GM13977 (cell line): ENCODE results near the gene AFAP1L2.

Experiments used
- DNase-seq: peaks from one replicate; pipeline ENCODE4 v3.0.0; 2012; ENCODE audit warnings: low spot score
- in situ Hi-C: fragments of 300-500 bp; cut with MboI; formaldehyde crosslinking; loops from one replicate; pipeline ENCODE4 v1.12.0; 2022; ENCODE audit warnings: low sequenced_read_pairs, low pct_unique_long_range_greater_than_20kb, mixed read lengths, inconsistent platforms; ENCODE audit not compliant: unreplicated experiment
- TF ChIP-seq, protein P1 (sequence below): IDR thresholded peaks from 2 replicates; pipeline ENCODE4 v1.5.1; 2012; ENCODE audit warnings: mild to moderate bottlenecking, control low read depth; ENCODE audit not compliant: insufficient read depth; ENCODE audit errors: extremely low read depth, missing control alignments

Gene AFAP1L2

GRCh38 chr10:114273910-114274309 lies 130.4 kb downstream of the AFAP1L2 start:
- in situ Hi-C loops, result no loop called here
- DNase-seq, result no peak
- TF ChIP-seq, protein P1, sequence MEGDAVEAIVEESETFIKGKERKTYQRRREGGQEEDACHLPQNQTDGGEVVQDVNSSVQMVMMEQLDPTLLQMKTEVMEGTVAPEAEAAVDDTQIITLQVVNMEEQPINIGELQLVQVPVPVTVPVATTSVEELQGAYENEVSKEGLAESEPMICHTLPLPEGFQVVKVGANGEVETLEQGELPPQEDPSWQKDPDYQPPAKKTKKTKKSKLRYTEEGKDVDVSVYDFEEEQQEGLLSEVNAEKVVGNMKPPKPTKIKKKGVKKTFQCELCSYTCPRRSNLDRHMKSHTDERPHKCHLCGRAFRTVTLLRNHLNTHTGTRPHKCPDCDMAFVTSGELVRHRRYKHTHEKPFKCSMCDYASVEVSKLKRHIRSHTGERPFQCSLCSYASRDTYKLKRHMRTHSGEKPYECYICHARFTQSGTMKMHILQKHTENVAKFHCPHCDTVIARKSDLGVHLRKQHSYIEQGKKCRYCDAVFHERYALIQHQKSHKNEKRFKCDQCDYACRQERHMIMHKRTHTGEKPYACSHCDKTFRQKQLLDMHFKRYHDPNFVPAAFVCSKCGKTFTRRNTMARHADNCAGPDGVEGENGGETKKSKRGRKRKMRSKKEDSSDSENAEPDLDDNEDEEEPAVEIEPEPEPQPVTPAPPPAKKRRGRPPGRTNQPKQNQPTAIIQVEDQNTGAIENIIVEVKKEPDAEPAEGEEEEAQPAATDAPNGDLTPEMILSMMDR, result no peak

DNA sequence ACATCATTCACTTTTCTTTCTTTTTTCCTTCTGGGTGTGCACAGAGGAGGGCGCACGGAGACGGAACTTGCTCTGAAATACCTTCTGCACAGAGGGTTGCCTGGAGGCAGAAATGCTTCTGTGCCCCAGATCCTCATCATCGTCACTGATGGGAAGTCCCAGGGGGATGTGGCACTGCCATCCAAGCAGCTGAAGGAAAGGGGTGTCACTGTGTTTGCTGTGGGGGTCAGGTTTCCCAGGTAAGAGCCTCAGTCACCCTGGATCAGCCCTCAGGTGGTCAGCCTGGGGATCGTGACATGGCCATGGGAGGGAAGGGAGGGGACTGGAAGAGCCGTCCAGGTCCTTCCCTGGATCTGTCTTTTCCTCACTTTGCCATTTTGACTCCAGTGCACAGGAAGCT lies 131.6 kb downstream of the AFAP1L2 start:
- in situ Hi-C loops, result no loop called here
- TF ChIP-seq, protein P1, result no peak
- DNase-seq, result no peak

DNA sequence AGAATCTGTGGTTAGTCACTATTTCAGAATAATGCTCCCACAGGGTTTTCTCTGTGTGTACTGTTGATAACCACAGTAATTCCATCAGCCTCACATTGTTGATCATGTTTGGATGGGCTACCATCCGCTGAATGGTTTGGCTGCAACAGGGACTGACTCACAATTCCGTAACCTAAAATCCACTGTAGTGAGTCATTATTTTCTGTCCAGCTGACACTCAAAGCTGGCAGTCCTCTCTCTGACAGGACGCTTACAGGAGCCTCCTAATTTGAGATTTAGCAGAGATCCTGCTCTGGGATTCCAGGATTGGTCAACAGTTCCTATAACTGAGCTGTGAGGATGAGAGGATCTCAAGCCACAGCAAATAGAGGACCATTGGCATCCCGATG lies 132.5 kb downstream of the AFAP1L2 start:
- DNase-seq, result no peak
- in situ Hi-C loops, result no loop called here
- TF ChIP-seq, protein P1, result no peak

- in situ Hi-C loops, result no loop called here
- TF ChIP-seq, protein P1, result no peak
- no peak for DNase-seq
These were observed 133.1 kb downstream of the AFAP1L2 start for GRCh38 chr10:114271075-114271778.

DNA sequence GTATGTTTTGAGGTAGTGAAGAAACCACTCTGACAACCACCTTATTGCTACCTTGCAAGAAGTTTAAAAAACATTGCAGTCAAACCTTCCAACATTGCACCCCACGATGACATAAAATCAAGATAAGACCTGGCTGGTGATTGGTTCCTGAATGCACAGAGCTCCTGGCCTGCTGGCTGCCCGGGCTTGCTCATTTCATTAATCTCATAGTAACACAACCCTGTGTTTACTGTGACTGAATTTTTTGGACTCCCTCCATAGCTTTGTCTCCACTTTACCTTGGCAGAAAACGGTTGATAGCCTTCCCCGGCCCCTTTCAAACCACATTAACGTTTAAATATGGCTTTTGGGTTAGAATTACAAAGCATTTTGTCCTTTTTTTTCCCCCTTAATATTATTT lies 137.8 kb downstream of the AFAP1L2 start:
- TF ChIP-seq, protein P1, result no peak
- no peak for DNase-seq
- in situ Hi-C loops, result no loop called here

GRCh38 chr10:114265392-114266053 lies 138.8 kb downstream of the AFAP1L2 start:
- TF ChIP-seq, protein P1, result no peak
- in situ Hi-C loops, result no loop called here
- DNase-seq, result no peak
